Transverse colon (tissue), 4 donors: ENCODE measurements around the gene GID4. TPM values are rescaled to one million over a fixed set of nuclear protein-coding genes. Genes with fewer than 3 reads are reported as not detected.

Experiments used
- DNase-seq: peaks from one replicate; pipeline ENCODE4 v3.0.0-alpha.2; 2019
- H3K27ac ChIP-seq, 4 donors: fragments of 200-600 bp; sonication (generic); 2 replicates each; pipeline ENCODE4 v1.5.1; 2016 to 2018; ENCODE audit warnings: inconsistent platforms in 4 of 4
- H3K27me3 ChIP-seq: fragments of 200-600 bp; sonication (generic); 2 replicates; pipeline ENCODE4 v1.5.1; 2017; ENCODE audit warnings: inconsistent platforms
- H3K36me3 ChIP-seq, 4 donors: fragments of 200-600 bp; sonication (generic); 2 replicates each; pipeline ENCODE4 v1.5.1; 2017 to 2019; ENCODE audit warnings: inconsistent platforms in 4 of 4
- H3K4me1 ChIP-seq, 4 donors: fragments of 200-600 bp; sonication (generic); 2 replicates each; pipeline ENCODE4 v1.5.1; 2017 to 2020; ENCODE audit warnings: inconsistent platforms in 4 of 4
- H3K4me3 ChIP-seq, 4 donors: fragments of 200-600 bp; sonication (generic); 1 replicate in 1 of 4; 2 replicates in 3 of 4; pipeline versions ENCODE4 v1.5.1 to v1.6.1; 2017 to 2019; ENCODE audit warnings: inconsistent platforms in 4 of 4
- H3K9me3 ChIP-seq, 2 donors: fragments of 200-600 bp; sonication (generic); 2 replicates each; pipeline ENCODE4 v1.5.1; 2017 to 2019; ENCODE audit warnings: inconsistent platforms in 2 of 2
- EP300 ChIP-seq: sonication (generic); formaldehyde crosslinking; IDR thresholded peaks from one replicate; pipeline ENCODE4 v1.6.1; 2017; ENCODE audit warnings: antibody characterized with exemption, low read depth
- POLR2A ChIP-seq: fragments of 450-650 bp; IDR thresholded peaks from one replicate; pipeline ENCODE4 v1.6.1; 2016; ENCODE audit warnings: antibody characterized with exemption, mild to moderate bottlenecking, moderate library complexity
- POLR2AphosphoS5 ChIP-seq, 3 donors: sonication (generic); formaldehyde crosslinking; IDR thresholded peaks; one replicate each; pipeline ENCODE4 v1.6.1; 2016; ENCODE audit warnings: antibody characterized with exemption in 3 of 3
- WGBS, 2 donors: methylation state at CpG; one replicate each; pipeline ENCODE4 v1.1.5; 2018; ENCODE audit warnings: low coverage in 1 of 2; 5-methylcytosine and 5-hydroxymethylcytosine counted together
- in situ Hi-C, 4 donors: fragments of 200-750 bp; cut with MboI; loops; one replicate each; pipeline versions ENCODE4 v1.15.0 to v1.15.1; 2017; ENCODE audit warnings: low sequenced_read_pairs in 3 of 4, low pct_ligation_motif_present in 1 of 4, low pct_unique_long_range_greater_than_20kb in 1 of 4
- intact Hi-C: fragments of 100-400 bp; cut with DNase I; formaldehyde crosslinking; loops from one replicate; pipeline ENCODE4 v1.15.1; 2023; ENCODE audit warnings: low total_unique reads
- total RNA-seq, 4 donors: library from RNA; depleted of rRNA; stranded (reverse); fragments of >200 nt; gene quantifications; one replicate each; pipeline ENCODE4 v1.1.0, GENCODE V29; 2016
- TF ChIP-seq, protein P1 (sequence below), 5 experiments: fragments of 200-600 bp in 3 of 5; fragments of 450-650 bp in 2 of 5; sonication (generic) in 3 of 5; IDR thresholded peaks; 1 replicate in 2 of 5; 2 replicates in 3 of 5; pipeline ENCODE4 v1.5.1; 2016 to 2017; ENCODE audit warnings: antibody characterized with exemption in 5 of 5, inconsistent platforms in 3 of 5, mild to moderate bottlenecking in 2 of 5, moderate library complexity in 1 of 5

GID4 gene
- total RNA-seq, 4 donors from 2014 or later, result 7.0 to 39.6 (median 9.4) TPM

DNA sequence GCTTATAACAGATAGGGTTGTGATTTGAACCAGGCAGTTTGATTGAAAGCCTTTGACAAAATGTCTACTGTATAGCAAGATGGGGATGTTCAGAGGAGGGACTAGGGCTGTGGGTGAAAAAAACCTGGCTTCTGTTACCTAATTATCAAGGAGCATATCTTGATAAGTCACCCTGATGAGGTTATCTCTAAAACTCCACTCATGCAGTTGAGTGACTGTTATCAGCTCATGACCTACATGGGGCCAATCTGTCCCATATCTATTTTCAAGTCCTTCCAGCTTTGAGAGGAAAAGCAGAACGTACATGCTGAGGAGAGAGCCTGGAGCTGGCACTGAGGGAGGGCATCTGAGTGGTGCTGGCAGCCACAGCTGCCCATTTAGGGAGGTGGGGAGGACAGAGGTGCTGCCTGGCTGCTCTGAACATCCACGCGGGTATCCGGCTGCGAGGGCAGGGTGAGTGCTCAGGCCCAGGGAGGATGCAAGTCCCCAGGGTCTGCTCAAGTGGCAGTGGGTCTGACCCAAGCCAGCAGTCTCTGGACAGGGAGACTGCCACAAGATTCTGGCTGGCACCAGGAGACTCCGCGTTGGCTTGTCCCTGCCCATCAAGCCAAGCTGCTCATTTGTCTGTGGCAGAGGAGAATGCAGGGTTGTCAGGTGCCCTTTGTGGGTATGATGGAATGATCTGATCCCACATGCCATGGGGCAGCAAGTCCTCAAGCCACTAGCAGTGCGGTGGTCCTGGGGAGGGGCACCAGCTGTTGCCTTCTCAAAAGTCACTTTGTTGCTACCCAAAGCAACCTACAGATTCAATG, 29.4 kb upstream of the GID4 start:
- Histone ChIP-seq H3K27me3 (no peaks in the 10 kb centered on the region), H3K4me3 (no peak overlapping the region), H3K4me1 (peaks cover 0 to 4% (median 0%) of the 10 kb centered on the region in 4 donors), H3K27ac (no peak overlapping the region), H3K36me3 (no peaks in the 10 kb centered on the region), H3K9me3 (no peaks in the 10 kb centered on the region)
- intact Hi-C loops (no loop called here), in situ Hi-C loops (no loop called here)
- 71 to 85% methylated on average over 1 to 8 of the region's 8 CpGs for WGBS, 2 donors
- TF ChIP-seq POLR2AphosphoS5 (IDR thresholded peaks at IDR 0.05) (no peak), POLR2A (no peak), EP300 (no peak)
- TF ChIP-seq, protein P1, sequence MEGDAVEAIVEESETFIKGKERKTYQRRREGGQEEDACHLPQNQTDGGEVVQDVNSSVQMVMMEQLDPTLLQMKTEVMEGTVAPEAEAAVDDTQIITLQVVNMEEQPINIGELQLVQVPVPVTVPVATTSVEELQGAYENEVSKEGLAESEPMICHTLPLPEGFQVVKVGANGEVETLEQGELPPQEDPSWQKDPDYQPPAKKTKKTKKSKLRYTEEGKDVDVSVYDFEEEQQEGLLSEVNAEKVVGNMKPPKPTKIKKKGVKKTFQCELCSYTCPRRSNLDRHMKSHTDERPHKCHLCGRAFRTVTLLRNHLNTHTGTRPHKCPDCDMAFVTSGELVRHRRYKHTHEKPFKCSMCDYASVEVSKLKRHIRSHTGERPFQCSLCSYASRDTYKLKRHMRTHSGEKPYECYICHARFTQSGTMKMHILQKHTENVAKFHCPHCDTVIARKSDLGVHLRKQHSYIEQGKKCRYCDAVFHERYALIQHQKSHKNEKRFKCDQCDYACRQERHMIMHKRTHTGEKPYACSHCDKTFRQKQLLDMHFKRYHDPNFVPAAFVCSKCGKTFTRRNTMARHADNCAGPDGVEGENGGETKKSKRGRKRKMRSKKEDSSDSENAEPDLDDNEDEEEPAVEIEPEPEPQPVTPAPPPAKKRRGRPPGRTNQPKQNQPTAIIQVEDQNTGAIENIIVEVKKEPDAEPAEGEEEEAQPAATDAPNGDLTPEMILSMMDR (IDR thresholded peaks at IDR 0.05), result no peak
- no peak for DNase-seq

DNA sequence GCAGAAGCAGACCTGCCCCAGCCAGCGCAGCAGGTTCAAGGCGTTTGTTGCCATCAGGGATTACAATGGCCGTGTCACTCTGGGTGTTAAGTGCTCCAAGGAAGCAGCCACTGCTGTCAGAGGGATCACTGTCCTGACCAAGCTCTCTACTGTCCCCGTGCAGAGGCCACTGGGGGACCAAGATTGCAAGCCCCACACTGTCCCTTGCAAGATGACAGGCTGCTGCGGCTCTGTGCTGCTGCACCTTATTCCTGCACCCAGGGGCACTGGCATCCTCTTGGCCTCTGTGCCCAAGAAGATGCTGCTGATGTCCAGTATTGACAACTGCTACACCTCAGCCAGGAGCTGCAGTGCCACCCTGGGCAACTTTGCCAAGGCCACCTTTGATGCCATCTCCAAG, 27.9 kb upstream of the GID4 start:
- no peaks in the 10 kb centered on the region for H3K36me3 ChIP-seq
- H3K27ac ChIP-seq, result no peak overlapping the region
- H3K4me3 ChIP-seq, result no peak overlapping the region
- peaks cover 0 to 4% (median 0%) of the 10 kb centered on the region in 4 donors for H3K4me1 ChIP-seq
- no peak for DNase-seq
- in situ Hi-C loops, result no loop called here
- no peaks in the 10 kb centered on the region for H3K27me3 ChIP-seq
- H3K9me3 ChIP-seq, result no peaks in the 10 kb centered on the region
- TF ChIP-seq POLR2AphosphoS5 (IDR thresholded peaks at IDR 0.05) (no peak), EP300 (no peak), POLR2A (no peak)
- TF ChIP-seq, protein P1 (IDR thresholded peaks at IDR 0.05), result no peak
- intact Hi-C loops, result no loop called here
- WGBS, 2 donors, result 100% methylated on average over 4 of the region's 5 CpGs; no CpG with 5 or more reads in 1 of the 2 donors

DNA sequence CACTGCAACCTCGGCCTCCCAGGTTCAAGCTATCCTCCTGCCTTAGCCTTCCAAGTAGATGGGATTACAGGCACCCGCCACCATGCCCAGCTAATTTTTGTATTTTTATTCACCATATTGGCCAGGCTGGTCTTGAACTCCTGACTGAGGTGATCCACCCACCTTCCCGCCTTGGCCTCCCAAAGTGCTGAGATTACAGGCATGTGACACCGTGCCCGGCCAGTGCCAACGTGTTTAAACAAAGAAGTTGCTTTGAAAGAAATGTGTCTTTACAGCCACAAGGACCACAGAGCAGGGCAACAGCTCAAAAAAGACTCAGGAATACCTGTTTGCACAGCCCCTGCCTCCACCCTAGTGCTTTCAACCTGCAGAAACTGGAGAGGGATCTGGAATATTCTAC, 25.2 kb upstream of the GID4 start:
- Histone ChIP-seq H3K4me3 (no peak overlapping the region), H3K27me3 (no peaks in the 10 kb centered on the region), H3K4me1 (no peaks in the 10 kb centered on the region), H3K9me3 (no peaks in the 10 kb centered on the region), H3K27ac (no peak overlapping the region), H3K36me3 (no peaks in the 10 kb centered on the region)
- in situ Hi-C loops, result no loop called here
- no peak for TF ChIP-seq POLR2A
- TF ChIP-seq, protein P1 (IDR thresholded peaks at IDR 0.05), result no peak
- TF ChIP-seq EP300, result no peak
- TF ChIP-seq POLR2AphosphoS5 (IDR thresholded peaks at IDR 0.05), result no peak
- 96 to 100% methylated on average over 1 to 6 of the region's 6 CpGs for WGBS, 2 donors
- intact Hi-C loops, result no loop called here
- DNase-seq, result no peak

DNA sequence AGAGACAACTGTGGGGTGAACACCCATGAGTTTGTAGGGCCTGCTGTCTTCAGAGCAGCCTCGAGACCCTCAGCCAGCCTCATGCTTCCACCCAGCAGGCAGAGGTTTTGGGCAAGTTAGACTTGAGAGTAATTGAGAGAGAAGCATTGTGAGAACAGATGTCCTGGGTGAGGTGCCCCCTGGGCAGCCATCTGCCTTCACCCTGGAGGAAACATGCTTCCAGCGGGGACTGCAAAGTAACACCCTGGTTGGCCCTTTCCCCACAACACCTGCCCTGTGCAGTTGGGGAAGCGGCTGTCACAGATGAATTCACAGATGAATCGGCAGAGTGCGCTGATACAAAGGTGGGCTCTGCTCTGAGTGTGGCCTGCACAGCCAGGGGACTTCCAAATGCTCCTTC, 23.6 kb upstream of the GID4 start:
- Histone ChIP-seq H3K4me1 (no peaks in the 10 kb centered on the region), H3K9me3 (no peaks in the 10 kb centered on the region), H3K27ac (no peak overlapping the region), H3K4me3 (no peak overlapping the region), H3K36me3 (no peaks in the 10 kb centered on the region), H3K27me3 (no peaks in the 10 kb centered on the region)
- in situ Hi-C loops, result no loop called here
- TF ChIP-seq POLR2AphosphoS5 (IDR thresholded peaks at IDR 0.05) (no peak), POLR2A (no peak), EP300 (no peak)
- TF ChIP-seq, protein P1 (IDR thresholded peaks at IDR 0.05), result no peak
- DNase-seq, result no peak
- WGBS, 2 donors, result 93 to 100% methylated on average over 1 to 5 of the region's 5 CpGs
- intact Hi-C loops, result no loop called here
